Tracheal epithelial cell (primary cell): ENCODE measurements around the gene PDGFB. TPM values are rescaled to one million over a fixed set of nuclear protein-coding genes. Genes with fewer than 3 reads are reported as not detected.

Experiments used
- total RNA-seq: library from RNA; depleted of rRNA; stranded (reverse); fragments of >200 nt; gene quantifications from 2 replicates; pipeline ENCODE4 v1.2.1, GENCODE V29; 2014

The PDGFB gene
- total RNA-seq: 0.64 and 21.2 TPM in 2 replicates

DNA sequence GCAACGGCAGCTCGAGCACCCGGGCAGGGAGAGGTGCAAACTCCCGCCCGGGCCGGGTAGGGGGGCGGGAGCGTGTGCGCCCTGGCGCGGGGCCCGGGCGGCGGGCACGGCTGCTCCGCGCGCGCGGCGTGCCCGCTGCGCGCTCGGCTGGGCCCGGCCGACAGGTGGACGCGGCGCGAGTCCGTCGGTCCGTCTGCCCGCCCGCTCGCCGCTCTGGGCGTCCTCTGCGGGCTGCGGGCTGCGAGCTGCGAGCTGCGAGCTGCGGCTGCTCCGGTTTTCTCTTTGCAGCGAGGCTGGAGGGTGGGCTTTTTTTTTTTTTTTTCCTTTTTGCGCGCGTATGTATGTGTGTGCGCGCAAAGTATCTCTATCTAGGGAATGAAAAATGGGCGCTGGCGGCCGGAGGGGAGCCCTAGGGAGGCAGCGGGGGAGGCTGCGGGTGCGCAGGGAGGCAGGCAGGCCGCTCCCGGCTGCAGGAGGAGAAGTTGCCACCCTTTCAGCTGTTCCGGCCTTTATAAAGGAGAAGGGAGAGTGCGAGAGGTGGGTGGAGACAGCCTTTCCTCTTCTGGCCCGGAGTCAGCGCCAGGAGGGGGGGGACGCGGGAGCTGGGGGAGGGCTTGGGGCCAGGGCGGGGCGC lies at the start of gene PDGFB:
Gene PDGFB (minus strand): TSS at position 487 of the 634 bp plus-strand sequence. CDS start 1,019 bp downstream, outside the sequence.

Other genes with a start within 250 kb of the PDGFB start
- 5.8 and 13.4 TPM in 2 replicates for gene APOBEC3C, start 230.7 kb downstream of the PDGFB start, total RNA-seq
- gene APOBEC3D, start 223.9 kb downstream of the PDGFB start, total RNA-seq: 0.24 and 0.43 TPM in 2 replicates
- 2.1 and 5.3 TPM in 2 replicates for gene APOBEC3F, start 204.1 kb downstream of the PDGFB start, total RNA-seq
- 4.6 and 9.6 TPM in 2 replicates for gene APOBEC3G, start 167.7 kb downstream of the PDGFB start, total RNA-seq
- 0.72 and 1.5 TPM in 2 replicates for gene APOBEC3H, start 147.7 kb downstream of the PDGFB start, total RNA-seq
- gene CBX7, start 92.3 kb downstream of the PDGFB start, total RNA-seq: 0.48 and 2.6 TPM in 2 replicates
- gene RPL3, start 74.6 kb upstream of the PDGFB start, total RNA-seq: 3,007 and 3,258 TPM in 2 replicates
- gene SYNGR1, start 105.0 kb upstream of the PDGFB start, total RNA-seq: 0.64 and 0.96 TPM in 2 replicates
- 6.5 and 14.3 TPM in 2 replicates for gene TAB1, start 154.8 kb upstream of the PDGFB start, total RNA-seq
- gene MGAT3, start 212.0 kb upstream of the PDGFB start, total RNA-seq: under 0.01 TPM in 2 replicates